Stimulated activated naive B cell treated with anti-CD40 and anti-IgM and Interleukin-4, amounts not matched to agents 10 μg/mL and 1 μg/mL and 100 μg/mL, for 72 hours (primary cell): ENCODE measurements around the gene TUBGCP5.
"Not testable (repeated sequence)": the region's sequence is repeated elsewhere in the genome, so short reads cannot be mapped to it uniquely, and the experiment has no call there.

Experiments used
- ATAC-seq, 2 donors: fragments of 150-1000 bp; cut with Tn5 transposase; replicated peaks; 2 replicates each; pipeline ENCODE4 v1.10.0; 2021; ENCODE audit warnings: moderate library complexity in 1 of 2
- DNase-seq: peaks from one replicate; pipeline ENCODE4 v3.0.0; 2021
- H3K27ac Mint-ChIP-seq: one replicate; pipeline ENCODE4 v1.8.0; 2022; ENCODE audit warnings: mild to moderate bottlenecking, mixed read lengths
- H3K27me3 Mint-ChIP-seq, 2 donors: one replicate each; pipeline ENCODE4 v1.8.0; 2022; ENCODE audit warnings: mixed read lengths in 2 of 2
- H3K36me3 Mint-ChIP-seq, 2 donors: one replicate each; pipeline ENCODE4 v1.8.0; 2022; ENCODE audit warnings: mixed read lengths in 2 of 2, mild to moderate bottlenecking in 1 of 2
- H3K4me1 Mint-ChIP-seq, 2 donors: one replicate each; pipeline ENCODE4 v1.8.0; 2022; ENCODE audit warnings: mixed read lengths in 2 of 2, mild to moderate bottlenecking in 1 of 2
- H3K4me3 Mint-ChIP-seq, 2 donors: one replicate each; pipeline ENCODE4 v1.8.0; 2022; ENCODE audit warnings: mild to moderate bottlenecking in 2 of 2, mixed read lengths in 2 of 2, moderate library complexity in 1 of 2
- H3K9me3 Mint-ChIP-seq, 2 donors: one replicate each; pipeline ENCODE4 v1.8.0; 2022; ENCODE audit warnings: mixed read lengths in 2 of 2, mild to moderate bottlenecking in 1 of 2

The TUBGCP5 gene

DNA sequence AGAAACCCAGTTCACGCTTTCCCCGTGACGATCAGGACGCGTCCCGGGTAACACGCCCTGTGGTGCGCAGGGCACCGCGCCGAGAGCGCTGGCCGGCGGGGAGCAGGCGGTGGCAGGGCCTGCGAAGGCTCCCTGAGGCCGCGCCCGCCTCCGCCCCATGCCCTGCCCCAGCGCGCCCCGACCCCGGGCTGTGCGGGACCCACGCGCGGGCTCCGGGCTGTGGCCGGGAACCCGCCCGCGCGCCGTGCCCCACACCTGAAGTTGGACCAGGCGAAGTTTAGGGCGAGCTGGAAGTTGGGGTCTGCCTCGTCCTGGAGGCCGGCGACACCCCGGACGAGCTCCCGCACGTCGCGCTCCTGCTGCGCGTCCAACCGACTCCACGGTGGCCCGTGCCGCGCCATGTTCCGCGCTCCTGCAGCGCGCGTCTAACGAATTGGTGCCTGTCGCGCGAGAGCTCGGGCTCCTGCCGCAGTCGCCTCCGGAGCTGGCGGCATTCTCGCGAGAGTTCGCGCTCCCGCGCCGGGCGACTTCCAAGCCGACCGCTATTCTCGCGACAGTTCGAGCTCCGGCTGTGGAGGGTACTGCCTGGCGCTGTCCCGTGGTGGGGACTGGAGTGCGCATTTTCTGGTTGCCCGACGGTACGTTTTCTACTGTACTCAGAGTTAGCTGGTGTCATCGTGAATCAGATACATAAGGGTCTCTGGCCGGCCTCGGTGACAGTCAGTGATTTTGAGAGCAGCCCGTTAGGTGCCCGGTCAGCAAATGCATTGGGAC is at the start of gene TUBGCP5:
TSS of gene TUBGCP5 (minus strand) at position 427 of the 774 bp plus-strand sequence. CDS start at position 401, 26 bp downstream.
- H3K27me3 Mint-ChIP-seq: no peaks in the 10 kb centered on the region
- peaks cover 5 to 16% of the 10 kb centered on the region in 2 donors for H3K4me1 Mint-ChIP-seq
- peak within 1 kb of the TSS; percentile 96 for H3K27ac Mint-ChIP-seq
- H3K9me3 Mint-ChIP-seq: no peaks in the 10 kb centered on the region
- H3K36me3 Mint-ChIP-seq: peaks cover 15 to 21% of the 10 kb centered on the region in 2 donors
- ATAC-seq: peak; percentile 93 to 96
- peak within 1 kb of the TSS; percentile 87 to 97 for H3K4me3 Mint-ChIP-seq
- peak; percentile 99 for DNase-seq

DNA sequence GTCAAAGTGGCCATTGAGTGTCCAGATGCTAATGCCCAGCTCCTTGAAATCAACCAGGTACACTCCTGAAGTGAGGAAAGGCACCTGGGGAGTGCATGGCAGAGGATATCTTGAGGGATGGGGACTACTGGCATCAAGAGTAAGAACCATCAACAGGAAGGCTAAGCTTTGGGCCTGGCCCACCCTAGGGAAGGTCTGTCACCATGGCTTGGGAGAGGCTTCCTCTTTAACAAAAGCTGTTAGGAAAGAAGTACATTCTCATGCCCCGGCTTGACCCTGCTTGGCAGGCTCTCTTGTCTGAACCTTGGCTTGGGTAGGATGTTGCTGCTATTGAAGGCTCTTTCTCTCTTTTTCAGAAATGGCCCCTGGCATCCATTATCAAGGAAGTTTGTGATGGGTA is 43.7 kb upstream of the TUBGCP5 start:
- H3K27ac Mint-ChIP-seq: no peak overlapping the region
- H3K4me3 Mint-ChIP-seq: no peak overlapping the region
- H3K4me1 Mint-ChIP-seq: no peaks in the 10 kb centered on the region
- ATAC-seq: no peak
- H3K9me3 Mint-ChIP-seq: no peaks in the 10 kb centered on the region
- DNase-seq: no peak
- H3K36me3 Mint-ChIP-seq: no peaks in the 10 kb centered on the region
- peaks cover 0 to 7% of the 10 kb centered on the region in 2 donors for H3K27me3 Mint-ChIP-seq

DNA sequence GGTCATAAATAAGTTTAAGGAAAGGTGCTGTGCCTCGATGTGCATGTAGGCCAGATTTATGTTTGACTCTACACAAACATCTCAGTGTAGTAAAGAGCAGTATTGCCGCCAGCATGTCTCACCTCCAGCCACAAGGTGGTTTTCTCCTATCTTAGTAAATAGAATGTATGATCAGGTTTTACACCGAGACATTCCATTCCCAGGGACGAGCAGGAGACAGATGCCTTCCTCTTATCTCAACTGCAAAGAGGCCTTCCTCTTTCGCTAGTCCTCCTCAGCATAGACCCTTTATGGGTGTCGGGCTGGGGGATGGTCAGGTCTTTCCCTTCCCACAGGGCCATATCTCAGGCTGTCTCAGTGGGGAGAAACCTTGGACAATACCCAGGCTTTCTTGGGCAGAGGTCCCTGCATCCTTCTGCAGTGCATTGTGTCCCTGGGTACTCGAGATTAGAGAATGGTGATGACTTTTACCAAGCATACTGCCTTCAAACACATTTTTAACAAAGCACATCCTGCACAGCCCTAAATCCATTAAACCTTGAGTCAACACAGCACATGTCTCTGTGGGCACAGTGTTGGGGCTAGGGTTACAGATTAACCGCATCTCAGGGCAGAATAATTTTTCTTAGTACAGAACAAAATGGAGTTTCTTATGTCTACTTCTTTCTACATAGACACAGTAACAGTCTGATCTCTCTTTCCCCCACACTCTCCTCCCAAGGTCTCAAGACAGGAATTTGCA is 42.8 kb upstream of the TUBGCP5 start:
- not testable (repeated sequence) for H3K9me3 Mint-ChIP-seq, H3K27me3 Mint-ChIP-seq, ATAC-seq, H3K4me3 Mint-ChIP-seq, H3K27ac Mint-ChIP-seq, H3K4me1 Mint-ChIP-seq, DNase-seq, H3K36me3 Mint-ChIP-seq

GRCh38 chr15:23081271-23081670 is 41.9 kb upstream of the TUBGCP5 start:
- peaks cover 0 to 7% of the 10 kb centered on the region in 2 donors for H3K27me3 Mint-ChIP-seq
- ATAC-seq (no peak), DNase-seq (no peak)
- H3K27ac Mint-ChIP-seq: no peak overlapping the region
- H3K9me3 Mint-ChIP-seq: no peaks in the 10 kb centered on the region
- no peaks in the 10 kb centered on the region for H3K4me1 Mint-ChIP-seq
- H3K4me3 Mint-ChIP-seq: no peak overlapping the region
- H3K36me3 Mint-ChIP-seq: no peaks in the 10 kb centered on the region

GRCh38 chr15:23079766-23080165 is 40.4 kb upstream of the TUBGCP5 start:
- Mint-ChIP-seq H3K4me1 (no peaks in the 10 kb centered on the region), H3K4me3 (no peak overlapping the region), H3K27ac (no peak overlapping the region), H3K36me3 (no peaks in the 10 kb centered on the region), H3K27me3 (no peaks in the 10 kb centered on the region), H3K9me3 (no peaks in the 10 kb centered on the region)
- ATAC-seq (no peak), DNase-seq (no peak)

DNA sequence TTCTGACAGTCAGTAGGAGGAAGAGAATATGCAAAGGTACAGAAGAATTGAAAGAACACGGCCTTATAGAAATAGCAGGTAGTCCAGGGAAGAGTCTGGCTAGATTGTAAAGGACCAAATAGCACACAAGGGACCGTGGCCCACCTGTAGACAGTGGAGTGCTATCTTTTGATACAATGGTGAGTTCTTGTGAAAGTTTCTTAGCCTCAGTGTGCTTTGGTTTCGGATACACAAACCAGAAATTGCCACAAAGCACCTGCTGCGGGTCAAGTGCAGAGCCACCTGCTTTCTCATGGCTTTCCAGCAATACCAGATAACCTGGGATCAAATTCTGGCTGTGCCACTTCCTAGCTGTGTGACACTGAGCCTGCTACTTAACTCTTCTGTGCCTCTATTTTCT is 36.6 kb upstream of the TUBGCP5 start:
- Mint-ChIP-seq H3K36me3 (no peaks in the 10 kb centered on the region), H3K4me3 (no peak overlapping the region), H3K9me3 (no peaks in the 10 kb centered on the region), H3K27me3 (peaks cover 5 to 6% of the 10 kb centered on the region in 2 donors), H3K4me1 (no peaks in the 10 kb centered on the region), H3K27ac (no peak overlapping the region)
- DNase-seq: no peak
- ATAC-seq: no peak

DNA sequence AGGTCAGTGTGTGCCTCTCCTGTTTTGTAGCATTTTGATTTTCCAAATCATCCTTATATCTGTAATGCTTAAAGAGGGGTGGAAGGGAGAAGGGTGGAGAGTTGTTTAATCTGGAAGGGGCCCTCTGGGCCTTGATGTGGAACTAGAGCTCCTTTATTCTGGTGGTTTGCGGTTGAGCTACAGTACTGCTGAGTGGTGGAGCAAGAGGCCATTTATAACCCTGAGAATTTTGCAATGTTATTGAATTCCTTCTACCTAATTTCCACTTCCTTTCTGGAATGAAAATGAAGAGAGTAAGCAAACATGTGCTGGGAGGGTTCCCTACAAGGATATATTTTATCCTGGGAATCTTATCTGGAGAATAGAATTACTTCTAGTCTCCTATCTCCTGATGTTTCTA is 35.3 kb upstream of the TUBGCP5 start:
- ATAC-seq: no peak
- Mint-ChIP-seq H3K9me3 (no peaks in the 10 kb centered on the region), H3K27me3 (peaks cover 5 to 7% of the 10 kb centered on the region in 2 donors), H3K27ac (no peak overlapping the region), H3K4me3 (no peak overlapping the region), H3K4me1 (no peaks in the 10 kb centered on the region), H3K36me3 (no peaks in the 10 kb centered on the region)
- DNase-seq: no peak

GRCh38 chr15:23073890-23074646 is 34.7 kb upstream of the TUBGCP5 start:
- Mint-ChIP-seq H3K9me3 (no peaks in the 10 kb centered on the region), H3K4me1 (no peaks in the 10 kb centered on the region), H3K27me3 (peaks cover 5 to 7% of the 10 kb centered on the region in 2 donors), H3K36me3 (no peaks in the 10 kb centered on the region), H3K27ac (no peak overlapping the region), H3K4me3 (no peak overlapping the region)
- DNase-seq (no peak), ATAC-seq (peak; percentile 49 to 50)

DNA sequence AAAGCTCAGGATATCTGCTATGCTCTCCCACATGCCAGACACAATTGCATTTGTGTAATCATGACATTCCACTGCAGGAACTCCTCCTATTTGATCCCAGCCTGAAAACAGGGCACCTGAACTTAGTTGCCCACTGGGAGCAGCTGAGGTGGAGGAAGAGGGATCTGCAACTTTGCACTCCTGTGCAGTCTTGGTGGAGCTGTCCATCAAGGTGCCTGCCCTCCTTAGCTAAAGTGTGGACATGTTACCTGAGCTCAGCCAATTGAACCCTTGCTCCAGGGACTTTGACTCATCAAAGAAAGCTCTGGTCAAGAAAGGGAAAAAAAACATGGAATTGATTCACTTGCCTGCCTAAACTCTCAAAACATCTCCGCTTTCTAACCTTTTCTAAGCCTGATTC is 33.3 kb upstream of the TUBGCP5 start:
- Mint-ChIP-seq H3K27me3 (peaks cover 5 to 7% of the 10 kb centered on the region in 2 donors), H3K4me1 (no peaks in the 10 kb centered on the region), H3K27ac (no peak overlapping the region), H3K4me3 (no peak overlapping the region), H3K9me3 (no peaks in the 10 kb centered on the region), H3K36me3 (no peaks in the 10 kb centered on the region)
- DNase-seq (no peak), ATAC-seq (no peak)

- no peaks in the 10 kb centered on the region for H3K4me1 Mint-ChIP-seq
- DNase-seq (no peak), ATAC-seq (no peak)
- no peaks in the 10 kb centered on the region for H3K36me3 Mint-ChIP-seq
- H3K4me3 Mint-ChIP-seq: no peak overlapping the region
- no peaks in the 10 kb centered on the region for H3K9me3 Mint-ChIP-seq
- peaks cover 5 to 10% of the 10 kb centered on the region in 2 donors for H3K27me3 Mint-ChIP-seq
- no peak overlapping the region for H3K27ac Mint-ChIP-seq
Observed at GRCh38 chr15:23069496-23070166, 30.3 kb upstream of the TUBGCP5 start.

- Mint-ChIP-seq H3K4me1 (no peaks in the 10 kb centered on the region), H3K36me3 (no peaks in the 10 kb centered on the region), H3K4me3 (no peak overlapping the region), H3K9me3 (peaks cover 3 to 9% of the 10 kb centered on the region in 2 donors), H3K27ac (no peak overlapping the region), H3K27me3 (peaks cover 8 to 18% of the 10 kb centered on the region in 2 donors)
- ATAC-seq: no peak
- no peak for DNase-seq
Observed at GRCh38 chr15:23067416-23067815, 28.0 kb upstream of the TUBGCP5 start.

GRCh38 chr15:23065836-23066235 is 26.5 kb upstream of the TUBGCP5 start:
- no peaks in the 10 kb centered on the region for H3K36me3 Mint-ChIP-seq
- H3K27ac Mint-ChIP-seq: no peak overlapping the region
- no peak for DNase-seq
- no peak overlapping the region for H3K4me3 Mint-ChIP-seq
- no peak for ATAC-seq
- peaks cover 6 to 10% of the 10 kb centered on the region in 2 donors for H3K9me3 Mint-ChIP-seq
- H3K27me3 Mint-ChIP-seq: peaks cover 4 to 15% of the 10 kb centered on the region in 2 donors
- no peaks in the 10 kb centered on the region for H3K4me1 Mint-ChIP-seq

GRCh38 chr15:23064156-23064555 is 24.8 kb upstream of the TUBGCP5 start:
- Mint-ChIP-seq H3K9me3 (peaks cover 6 to 10% of the 10 kb centered on the region in 2 donors), H3K27ac (no peak overlapping the region), H3K27me3 (peaks cover 4 to 15% of the 10 kb centered on the region in 2 donors), H3K36me3 (no peaks in the 10 kb centered on the region), H3K4me3 (no peak overlapping the region), H3K4me1 (no peaks in the 10 kb centered on the region)
- no peak for DNase-seq
- no peak for ATAC-seq

- no peak for DNase-seq
- no peaks in the 10 kb centered on the region for H3K4me1 Mint-ChIP-seq
- ATAC-seq: no peak
- no peak overlapping the region for H3K27ac Mint-ChIP-seq
- no peak overlapping the region for H3K4me3 Mint-ChIP-seq
- peaks cover 13 to 23% of the 10 kb centered on the region in 2 donors for H3K27me3 Mint-ChIP-seq
- H3K36me3 Mint-ChIP-seq: no peaks in the 10 kb centered on the region
- H3K9me3 Mint-ChIP-seq: peaks cover 5 to 6% of the 10 kb centered on the region in 2 donors
Observed at GRCh38 chr15:23057707-23058106, 18.3 kb upstream of the TUBGCP5 start.
